NCI-H774 (cell line): Measurements from ENCODE around the gene ZNF621.

Source experiments
- DNase-seq: peaks from one replicate; lab custom pipeline; 2025; lab: John Stamatoyannopoulos, UW

The ZNF621 gene

GRCh38 chr3:40524568-40525285, at the start of gene ZNF621:
ZNF621 (plus strand) TSS chr3:40524960; CDS start chr3:40525841, 881 bp downstream.
- peak; percentile 62 for DNase-seq

- DNase-seq, result peak; percentile 43
These were observed 48.0 kb upstream of the ZNF621 start, which contains the start of gene ZNF619 for GRCh38 chr3:40476478-40477470. ZNF619 (plus strand) TSS chr3:40477122; CDS start chr3:40477980, 858 bp downstream.

GRCh38 chr3:40477666-40478065, 47.1 kb upstream of the ZNF621 start:
- DNase-seq, result no peak

GRCh38 chr3:40487172-40487571, 37.6 kb upstream of the ZNF621 start:
- no peak for DNase-seq

- no peak for DNase-seq
These were observed 33.8 kb upstream of the ZNF621 start for GRCh38 chr3:40490916-40491315.

GRCh38 chr3:40494698-40495097, 30.1 kb upstream of the ZNF621 start:
- no peak for DNase-seq

- DNase-seq, result no peak
These were observed 27.5 kb upstream of the ZNF621 start for GRCh38 chr3:40497288-40497687.

GRCh38 chr3:40499952-40500351, 24.8 kb upstream of the ZNF621 start:
- DNase-seq, result no peak

GRCh38 chr3:40502034-40502433, 22.7 kb upstream of the ZNF621 start:
- no peak for DNase-seq

- no peak for DNase-seq
These were observed 19.9 kb upstream of the ZNF621 start for GRCh38 chr3:40504636-40505430.

GRCh38 chr3:40505599-40506462, 18.9 kb upstream of the ZNF621 start, which contains the start of gene ZNF620:
ZNF620 (plus strand) TSS chr3:40506039; CDS start chr3:40506353, 314 bp downstream.
- peak; percentile 76 for DNase-seq

GRCh38 chr3:40511031-40511718, 13.6 kb upstream of the ZNF621 start:
- no peak for DNase-seq

- no peak for DNase-seq
These were observed 8.6 kb upstream of the ZNF621 start for GRCh38 chr3:40516201-40516600.

- DNase-seq, result no peak
These were observed 6.7 kb upstream of the ZNF621 start for GRCh38 chr3:40518067-40518466.

- DNase-seq, result no peak
These were observed 5.9 kb upstream of the ZNF621 start for GRCh38 chr3:40518848-40519247.

- DNase-seq, result no peak
These were observed 3.5 kb upstream of the ZNF621 start for GRCh38 chr3:40521254-40521653.

- no peak for DNase-seq
These were observed 979 bp upstream of the ZNF621 start for GRCh38 chr3:40523781-40524180.

- DNase-seq, result no peak
These were observed 565 bp upstream of the ZNF621 start for GRCh38 chr3:40524222-40524567.

GRCh38 chr3:40528426-40528825, 3.7 kb downstream of the ZNF621 start:
- DNase-seq, result no peak

- DNase-seq, result no peak
These were observed 7.5 kb downstream of the ZNF621 start for GRCh38 chr3:40532252-40532651.
